Activated T-helper 1 cell treated with Interleukin-2 at 50 U/mL for 16 hours (primary cell): Measurements from ENCODE around the gene CMTM4.
"Not testable (repeated sequence)": the region's sequence is repeated elsewhere in the genome, so short reads cannot be mapped to it uniquely, and the experiment has no call there.

Experiments used
- DNase-seq: peaks from one replicate; pipeline ENCODE4 v3.0.0-alpha.2; 2020; ENCODE audit warnings: low read depth

The CMTM4 gene

DNA sequence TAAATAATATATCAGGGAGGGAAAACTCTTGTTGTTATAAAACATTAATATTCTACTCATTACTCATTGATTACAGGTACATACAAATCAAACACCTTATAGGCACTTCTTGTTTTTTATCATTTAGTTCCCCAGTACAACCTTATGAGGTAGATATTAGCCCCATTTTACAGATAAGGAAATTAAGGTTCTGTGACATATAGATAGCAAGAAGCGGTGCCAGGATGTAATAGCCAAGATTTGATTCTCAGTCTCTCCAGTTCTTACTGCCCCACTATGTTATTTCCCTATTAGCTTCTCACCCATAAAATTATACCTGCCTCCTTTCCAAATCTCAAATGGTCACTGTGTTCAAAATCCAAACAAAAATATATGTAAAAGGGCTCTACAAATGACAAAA, 55.2 kb downstream of the CMTM4 start:
- DNase-seq = no peak

- no peak for DNase-seq
Observed at GRCh38 chr16:66640724-66641314, 55.7 kb downstream of the CMTM4 start.

GRCh38 chr16:66639091-66639885, 57.3 kb downstream of the CMTM4 start:
- no peak for DNase-seq

DNA sequence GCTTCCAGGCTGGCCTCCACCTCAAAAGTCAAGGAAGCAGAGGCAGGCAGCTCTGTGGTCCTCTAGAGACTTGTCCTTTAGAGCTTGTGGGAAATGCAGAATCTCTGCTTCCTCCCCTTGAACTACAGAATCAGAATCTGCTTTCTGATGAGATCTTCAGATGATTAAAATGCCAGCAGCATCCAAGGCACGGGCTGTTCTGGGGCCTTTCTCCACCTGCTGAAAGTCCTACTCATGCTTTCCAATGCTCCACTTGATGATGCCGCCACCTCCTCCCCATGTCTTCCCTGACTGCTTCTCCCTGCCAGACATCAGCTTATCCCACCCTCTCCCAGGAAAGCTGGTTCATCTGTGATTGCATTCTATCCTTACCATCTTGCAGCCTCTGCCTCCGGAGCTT, 58.7 kb downstream of the CMTM4 start:
- DNase-seq = no peak

- DNase-seq = no peak
Observed at GRCh38 chr16:66636199-66636598, 60.3 kb downstream of the CMTM4 start.

DNA sequence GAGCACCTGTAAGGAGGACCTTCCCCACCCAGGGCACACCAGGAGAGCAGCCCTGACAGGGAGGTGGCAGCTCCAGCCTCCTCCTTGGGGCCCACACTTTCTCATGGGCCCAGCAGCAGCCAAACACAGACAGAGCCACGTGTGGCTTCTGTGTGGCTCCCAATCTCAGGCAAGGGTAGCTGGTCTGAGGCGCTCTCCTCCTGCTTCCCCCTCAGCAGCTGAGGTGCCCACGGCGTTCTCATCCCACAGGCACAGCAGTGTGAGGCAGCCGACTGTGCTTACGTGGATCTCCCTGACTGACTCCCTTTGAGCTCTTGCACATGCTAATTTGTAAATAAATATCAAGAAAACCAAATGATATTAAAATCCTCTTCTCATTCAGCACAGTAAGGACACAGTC, 61.1 kb downstream of the CMTM4 start:
- no peak for DNase-seq

DNA sequence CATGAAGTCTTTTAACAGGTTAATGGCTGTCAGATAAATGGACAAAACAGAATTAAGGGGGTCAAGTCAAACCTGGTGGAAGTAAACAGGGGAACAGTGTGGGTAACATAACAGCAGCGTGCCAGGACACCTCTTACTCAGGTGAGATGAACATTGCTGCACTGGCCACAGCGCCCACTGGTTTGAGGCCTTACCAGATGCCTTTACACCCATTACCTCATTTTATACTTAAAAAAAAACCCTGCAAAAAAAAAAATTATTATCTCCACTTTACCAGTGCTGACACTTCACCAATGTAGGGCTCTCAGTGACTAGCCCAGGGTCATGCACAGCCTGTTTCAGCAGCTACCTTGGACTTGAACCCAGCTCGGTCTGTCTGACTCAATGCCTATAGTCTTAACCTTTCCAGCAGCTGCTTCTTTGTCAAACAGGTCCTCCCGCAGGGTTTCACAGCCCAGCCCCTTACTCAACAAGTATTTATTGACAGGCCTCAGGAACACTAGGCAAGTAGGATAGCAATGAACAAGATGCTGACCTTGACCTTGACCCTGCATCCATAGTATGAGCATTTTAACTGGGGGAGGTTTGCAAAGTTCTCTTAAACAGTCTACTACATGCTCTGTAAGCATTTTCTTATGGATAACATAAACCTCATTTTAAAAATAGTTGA, 61.9 kb downstream of the CMTM4 start:
- DNase-seq = no peak

DNA sequence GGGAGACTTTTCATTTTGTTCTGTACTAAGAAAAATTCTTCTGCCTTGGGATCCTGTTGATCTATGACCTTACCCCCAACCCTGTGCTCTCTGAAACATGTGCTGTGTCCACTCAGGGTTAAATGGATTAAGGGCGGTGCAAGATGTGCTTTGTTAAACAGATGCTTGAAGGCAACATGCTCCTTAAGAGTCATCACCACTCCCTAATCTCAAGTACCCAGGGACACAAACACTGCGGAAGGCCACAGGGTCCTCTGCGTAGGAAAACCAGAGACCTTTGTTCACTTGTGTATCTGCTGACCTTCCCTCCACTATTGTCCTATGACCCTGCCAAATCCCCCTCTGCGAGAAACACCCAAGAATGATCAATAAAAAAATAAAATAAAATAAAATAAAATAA, 65.0 kb downstream of the CMTM4 start:
- DNase-seq = not testable (repeated sequence)

DNA sequence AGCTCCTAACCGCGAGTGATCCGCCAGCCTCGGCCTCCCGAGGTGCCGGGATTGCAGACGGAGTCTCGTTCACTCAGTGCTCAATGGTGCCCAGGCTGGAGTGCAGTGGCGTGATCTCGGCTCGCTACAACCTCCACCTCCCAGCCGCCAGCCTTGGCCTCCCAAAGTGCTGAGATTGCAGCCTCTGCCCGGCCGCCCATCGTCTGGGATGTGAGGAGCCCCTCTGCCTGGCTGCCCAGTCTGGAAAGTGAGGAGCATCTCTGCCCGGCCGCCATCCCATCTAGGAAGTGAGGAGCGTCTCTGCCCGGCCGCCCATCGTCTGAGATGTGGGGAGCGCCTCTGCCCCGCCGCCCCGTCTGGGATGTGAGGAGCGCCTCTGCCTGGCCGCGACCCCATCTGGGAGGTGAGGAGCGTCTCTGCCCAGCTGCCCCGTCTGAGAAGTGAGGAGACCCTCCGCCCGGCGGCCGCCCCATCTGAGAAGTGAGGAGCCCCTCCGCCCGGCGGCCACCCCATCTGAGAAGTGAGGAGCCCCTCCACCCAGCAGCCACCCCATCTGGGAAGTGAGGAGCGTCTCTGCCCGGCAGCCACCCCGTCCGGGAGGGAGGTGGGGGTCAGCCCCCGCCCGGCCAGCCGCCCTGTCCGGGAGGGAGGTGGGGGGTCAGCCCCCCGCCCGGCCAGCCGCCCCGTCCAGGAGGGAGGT, 65.8 kb downstream of the CMTM4 start:
- not testable (repeated sequence) for DNase-seq

DNA sequence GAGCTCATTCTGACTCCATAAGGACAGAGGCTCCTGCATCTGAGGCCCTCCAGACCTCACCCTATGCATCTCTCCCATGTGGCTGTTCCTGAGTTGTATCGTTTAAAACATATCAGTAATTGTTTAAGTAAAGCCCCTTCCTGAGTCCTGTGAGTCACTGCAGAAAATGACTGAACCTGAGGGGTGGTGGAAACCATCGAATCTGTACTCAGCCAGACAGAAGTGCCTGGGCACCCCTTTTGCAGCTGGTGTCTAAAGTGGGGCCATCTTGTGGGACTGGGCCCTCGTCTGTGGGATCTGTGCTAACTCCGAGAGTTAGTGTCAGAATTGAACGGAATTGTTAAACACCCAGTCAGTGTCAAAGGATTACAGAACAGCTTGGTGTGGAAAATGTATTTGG, 66.7 kb downstream of the CMTM4 start:
- no peak for DNase-seq

DNA sequence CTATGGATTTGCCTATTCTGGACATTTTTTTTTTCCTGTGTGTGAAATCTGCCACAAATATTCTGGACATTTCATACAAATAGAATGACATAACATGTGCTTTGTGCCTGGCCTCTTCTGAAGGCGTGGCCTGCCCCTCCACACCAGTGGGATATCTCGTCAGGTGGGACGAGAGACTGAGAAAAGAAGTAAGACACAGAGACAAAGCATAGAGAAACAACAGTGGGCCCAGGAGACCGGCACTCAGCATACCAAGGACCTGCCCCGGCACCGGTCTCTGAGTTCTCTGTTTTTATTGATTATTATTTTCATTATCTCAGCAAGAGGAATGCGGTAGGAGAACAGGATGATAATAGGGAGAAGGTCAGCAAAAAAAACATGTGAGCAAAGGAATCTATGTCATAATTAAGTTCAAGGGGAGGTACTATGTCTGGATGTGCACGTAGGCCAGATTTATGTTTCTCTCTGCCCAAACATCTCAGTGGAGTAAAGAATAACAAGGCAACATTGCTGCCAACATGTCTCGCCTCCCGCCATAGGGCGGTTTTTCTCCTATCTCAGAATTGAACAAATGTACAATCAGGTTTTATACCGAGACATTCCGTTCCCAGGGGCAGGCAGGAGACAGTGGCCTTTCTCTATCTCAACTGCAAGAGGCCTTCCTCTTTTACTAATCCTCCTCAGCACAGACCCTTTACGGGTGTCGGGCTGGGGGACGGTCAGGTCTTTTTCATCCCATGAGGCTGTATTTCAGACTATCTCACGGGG, 68.7 kb downstream of the CMTM4 start:
- DNase-seq = not testable (repeated sequence)

DNA sequence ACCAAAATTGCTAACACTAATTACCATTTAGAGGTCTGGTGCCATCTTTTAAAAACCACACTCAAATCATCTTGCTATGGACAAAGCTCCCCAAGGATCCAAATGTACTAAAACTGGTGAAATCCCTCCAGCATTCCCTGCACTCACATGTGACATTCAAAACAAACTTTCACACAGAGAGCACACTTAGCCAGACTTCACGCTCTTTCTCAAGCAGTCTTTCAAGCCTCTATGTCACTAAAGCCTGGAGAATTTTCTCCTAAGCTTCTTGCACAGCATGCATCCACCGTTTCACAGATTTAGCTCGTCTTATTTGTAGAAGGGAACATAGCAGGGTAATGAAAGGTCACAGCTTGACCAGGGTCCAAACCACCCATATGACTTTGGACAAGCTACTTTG, 72.8 kb downstream of the CMTM4 start:
- DNase-seq = no peak

- DNase-seq = no peak
Observed at GRCh38 chr16:66622863-66623262, 73.7 kb downstream of the CMTM4 start.

GRCh38 chr16:66621973-66622372, 74.6 kb downstream of the CMTM4 start:
- DNase-seq = no peak

- DNase-seq = no peak
Observed at GRCh38 chr16:66620429-66620795, 76.1 kb downstream of the CMTM4 start.

- DNase-seq = no peak
Observed at GRCh38 chr16:66619534-66620428, 76.8 kb downstream of the CMTM4 start.

GRCh38 chr16:66618588-66619375, 77.8 kb downstream of the CMTM4 start:
- DNase-seq = no peak

- no peak for DNase-seq
Observed at GRCh38 chr16:66617728-66618127, 78.8 kb downstream of the CMTM4 start.

DNA sequence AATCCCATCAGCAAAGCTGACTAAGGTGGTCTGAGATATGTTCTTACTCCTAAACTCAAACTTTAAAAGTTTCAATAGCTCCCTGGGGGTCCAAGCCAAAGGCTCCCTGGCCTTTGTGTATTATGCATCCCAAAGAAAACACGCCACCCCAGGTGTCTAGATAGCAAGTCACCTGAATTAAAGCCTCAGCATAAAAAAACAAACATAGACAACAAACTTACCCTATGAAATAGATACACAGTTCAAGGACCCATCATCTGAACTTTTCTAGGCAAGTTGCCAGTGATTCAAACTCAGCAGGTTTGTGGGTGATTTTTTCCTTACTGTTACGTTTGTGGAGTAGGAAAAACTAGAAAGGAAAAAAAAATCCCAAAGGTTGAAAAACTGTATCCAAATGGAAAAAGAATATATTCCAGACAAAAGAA, 79.5 kb downstream of the CMTM4 start:
- DNase-seq = no peak

DNA sequence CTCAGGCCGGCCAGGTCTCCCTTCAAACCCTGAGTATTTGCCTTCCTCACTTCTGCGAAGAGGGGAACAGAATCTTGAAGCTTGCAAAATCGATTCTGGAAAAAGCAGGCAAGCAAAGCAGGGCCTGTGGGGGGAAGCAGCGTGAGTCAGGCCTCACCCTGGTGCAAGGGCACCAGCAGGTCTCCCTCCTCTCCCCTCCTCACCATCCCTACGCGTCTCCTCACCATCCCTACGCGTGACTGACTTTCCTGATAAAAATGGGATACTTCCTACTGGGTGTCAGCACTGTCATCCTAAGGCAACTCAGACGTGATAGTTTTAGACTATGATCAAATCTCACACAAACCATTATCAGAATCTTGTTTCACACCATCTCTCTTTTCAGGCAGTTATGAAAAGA, 80.0 kb downstream of the CMTM4 start:
- no peak for DNase-seq
